DND-41 (cell line): Measurements from ENCODE around the gene BLVRB.

Experiments
- ATAC-seq: fragments of 200-7000 bp; cut with Tn5 transposase; 3 replicates; pipeline ENCODE4 v1.9.1; 2021; ENCODE audit warnings: low read depth; ENCODE audit not compliant: insufficient read depth
- DNase-seq: peaks from one replicate; pipeline ENCODE4 v3.0.0-alpha.2; 2020
- H2AFZ ChIP-seq: 2 replicates; pipeline ENCODE4 v1.6.0; 2012; ENCODE audit warnings: low read depth, low read length
- H3K27ac ChIP-seq: 2 replicates; pipeline ENCODE4 v1.5.1; 2012; ENCODE audit warnings: low read length, inconsistent platforms
- H3K27me3 ChIP-seq: fragments of 200-600 bp; sonication (generic); 2 replicates; pipeline ENCODE4 v1.6.0; 2012; ENCODE audit warnings: low read length, mild to moderate bottlenecking, inconsistent platforms; ENCODE audit not compliant: insufficient read depth, poor library complexity
- H3K36me3 ChIP-seq: 2 replicates; pipeline ENCODE4 v1.5.1; 2012; ENCODE audit warnings: low read length, inconsistent platforms; ENCODE audit not compliant: insufficient read depth
- H3K4me1 ChIP-seq: 2 replicates; pipeline ENCODE4 v1.5.1; 2012; ENCODE audit warnings: mild to moderate bottlenecking, low read length; ENCODE audit not compliant: insufficient read depth
- H3K4me2 ChIP-seq: 2 replicates; pipeline ENCODE4 v1.6.0; 2012; ENCODE audit warnings: mild to moderate bottlenecking, moderate library complexity, low read length, inconsistent platforms; ENCODE audit not compliant: insufficient read depth
- H3K4me3 ChIP-seq, 2 experiments: fragments of 200-600 bp in 1 of 2; shearing (Covaris generic) in 1 of 2; 2 replicates each; pipeline ENCODE4 v1.5.1; 2012 to 2016; ENCODE audit warnings: inconsistent platforms in 2 of 2, low read length in 2 of 2, mild to moderate bottlenecking in 2 of 2, low read depth in 1 of 2, moderate library complexity in 1 of 2
- H3K79me2 ChIP-seq: 2 replicates; pipeline ENCODE4 v1.6.0; 2012; ENCODE audit warnings: low read length, inconsistent platforms; ENCODE audit not compliant: insufficient read depth
- H3K9ac ChIP-seq: 2 replicates; pipeline ENCODE4 v1.6.0; 2012; ENCODE audit warnings: low read depth, mild to moderate bottlenecking, inconsistent platforms, low read length, moderate library complexity
- H3K9me3 ChIP-seq: 2 replicates; pipeline ENCODE4 v1.5.1; 2012; ENCODE audit warnings: low read length, moderate library complexity, mild to moderate bottlenecking, inconsistent platforms; ENCODE audit not compliant: insufficient read depth, severe bottlenecking
- H4K20me1 ChIP-seq: 2 replicates; pipeline ENCODE4 v1.6.0; 2012; ENCODE audit warnings: low read length; ENCODE audit not compliant: insufficient read depth
- EZH2 ChIP-seq: IDR thresholded peaks from 3 replicates; pipeline ENCODE4 v1.6.1; 2012; ENCODE audit warnings: borderline replicate concordance, low read depth, mild to moderate bottlenecking, moderate library complexity, low read length, inconsistent platforms; ENCODE audit not compliant: severe bottlenecking
- TF ChIP-seq, protein P1 (sequence below): IDR thresholded peaks from 2 replicates; pipeline ENCODE4 v1.5.1; 2012; ENCODE audit warnings: borderline replicate concordance, low read length, moderate library complexity, mild to moderate bottlenecking; ENCODE audit not compliant: poor library complexity, severe bottlenecking; ENCODE audit errors: extremely low read depth

The BLVRB gene

DNA sequence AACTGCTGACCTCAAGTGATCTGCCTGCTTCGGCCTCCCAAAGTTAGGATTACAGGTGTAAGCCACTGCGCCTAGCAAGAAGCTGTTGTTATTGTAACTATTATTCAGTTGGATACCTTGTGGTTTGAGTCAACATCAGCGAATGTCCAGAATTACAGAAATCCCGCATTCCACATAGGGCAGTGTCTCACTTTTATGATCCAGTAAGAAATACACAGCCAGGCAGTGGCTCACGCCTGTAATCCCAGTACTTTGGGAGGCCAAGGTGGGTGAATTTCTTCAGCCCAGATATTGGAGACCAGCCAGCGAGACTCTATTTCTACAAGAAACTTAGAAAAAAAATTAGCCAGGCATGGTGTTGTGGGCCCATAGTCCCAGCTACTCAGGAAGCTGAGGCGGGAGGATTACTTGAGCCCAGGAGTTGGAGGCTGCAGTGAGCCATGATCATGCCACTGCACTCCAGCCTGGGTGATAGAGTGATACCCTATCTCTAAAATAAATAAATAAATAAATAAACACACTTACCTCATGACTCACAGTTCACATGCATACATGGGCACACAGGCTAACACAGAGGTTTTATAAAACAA lies 45.1 kb upstream of the BLVRB start:
- TF ChIP-seq EZH2: no peak
- TF ChIP-seq, protein P1, sequence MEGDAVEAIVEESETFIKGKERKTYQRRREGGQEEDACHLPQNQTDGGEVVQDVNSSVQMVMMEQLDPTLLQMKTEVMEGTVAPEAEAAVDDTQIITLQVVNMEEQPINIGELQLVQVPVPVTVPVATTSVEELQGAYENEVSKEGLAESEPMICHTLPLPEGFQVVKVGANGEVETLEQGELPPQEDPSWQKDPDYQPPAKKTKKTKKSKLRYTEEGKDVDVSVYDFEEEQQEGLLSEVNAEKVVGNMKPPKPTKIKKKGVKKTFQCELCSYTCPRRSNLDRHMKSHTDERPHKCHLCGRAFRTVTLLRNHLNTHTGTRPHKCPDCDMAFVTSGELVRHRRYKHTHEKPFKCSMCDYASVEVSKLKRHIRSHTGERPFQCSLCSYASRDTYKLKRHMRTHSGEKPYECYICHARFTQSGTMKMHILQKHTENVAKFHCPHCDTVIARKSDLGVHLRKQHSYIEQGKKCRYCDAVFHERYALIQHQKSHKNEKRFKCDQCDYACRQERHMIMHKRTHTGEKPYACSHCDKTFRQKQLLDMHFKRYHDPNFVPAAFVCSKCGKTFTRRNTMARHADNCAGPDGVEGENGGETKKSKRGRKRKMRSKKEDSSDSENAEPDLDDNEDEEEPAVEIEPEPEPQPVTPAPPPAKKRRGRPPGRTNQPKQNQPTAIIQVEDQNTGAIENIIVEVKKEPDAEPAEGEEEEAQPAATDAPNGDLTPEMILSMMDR: no peak
- no peak overlapping the region for H3K27ac ChIP-seq
- H3K79me2 ChIP-seq: no peaks in the 10 kb centered on the region
- DNase-seq: no peak
- H3K9ac ChIP-seq: no peak overlapping the region
- ATAC-seq: no peak
- no peaks in the 10 kb centered on the region for H3K36me3 ChIP-seq
- H4K20me1 ChIP-seq: no peaks in the 10 kb centered on the region
- H3K9me3 ChIP-seq: no peaks in the 10 kb centered on the region
- H3K4me1 ChIP-seq: no peaks in the 10 kb centered on the region
- H3K4me3 ChIP-seq: no peak overlapping the region
- no peak overlapping the region for H2AFZ ChIP-seq
- no peak overlapping the region for H3K4me2 ChIP-seq
- H3K27me3 ChIP-seq: no peaks in the 10 kb centered on the region

DNA sequence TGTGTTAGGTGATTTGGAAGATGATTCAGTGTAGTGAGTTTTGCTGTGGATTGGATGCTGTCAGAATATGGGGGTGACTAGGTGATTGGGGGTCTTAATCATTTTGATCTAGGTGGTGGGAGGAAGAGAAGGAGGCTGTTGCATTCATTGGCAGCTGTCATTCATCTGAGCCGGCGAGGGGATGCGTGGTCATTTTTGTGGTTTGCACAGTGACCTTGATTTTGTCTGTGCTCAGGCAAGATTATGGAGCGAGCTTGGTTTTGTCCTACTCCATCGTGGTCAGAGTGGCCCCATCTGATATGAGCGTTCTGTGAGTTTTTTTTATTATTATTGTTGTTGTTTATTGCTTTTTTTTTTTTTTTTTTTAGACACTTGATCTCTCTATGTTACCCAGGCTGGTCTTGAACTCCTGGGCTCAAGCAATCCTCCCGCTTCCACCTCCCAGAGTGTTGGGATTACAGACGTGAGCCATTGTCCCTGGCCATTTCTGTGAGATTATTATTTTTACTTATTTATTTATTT lies 43.3 kb upstream of the BLVRB start:
- Histone ChIP-seq H3K9me3 (no peaks in the 10 kb centered on the region), H3K4me3 (no peak overlapping the region), H3K27ac (no peak overlapping the region), H3K79me2 (no peaks in the 10 kb centered on the region), H3K9ac (no peak overlapping the region), H2AFZ (no peak overlapping the region), H4K20me1 (no peaks in the 10 kb centered on the region), H3K36me3 (no peaks in the 10 kb centered on the region), H3K27me3 (no peaks in the 10 kb centered on the region), H3K4me1 (no peaks in the 10 kb centered on the region), H3K4me2 (no peak overlapping the region)
- TF ChIP-seq EZH2: no peak
- TF ChIP-seq, protein P1: no peak
- ATAC-seq (no peak), DNase-seq (no peak)

DNA sequence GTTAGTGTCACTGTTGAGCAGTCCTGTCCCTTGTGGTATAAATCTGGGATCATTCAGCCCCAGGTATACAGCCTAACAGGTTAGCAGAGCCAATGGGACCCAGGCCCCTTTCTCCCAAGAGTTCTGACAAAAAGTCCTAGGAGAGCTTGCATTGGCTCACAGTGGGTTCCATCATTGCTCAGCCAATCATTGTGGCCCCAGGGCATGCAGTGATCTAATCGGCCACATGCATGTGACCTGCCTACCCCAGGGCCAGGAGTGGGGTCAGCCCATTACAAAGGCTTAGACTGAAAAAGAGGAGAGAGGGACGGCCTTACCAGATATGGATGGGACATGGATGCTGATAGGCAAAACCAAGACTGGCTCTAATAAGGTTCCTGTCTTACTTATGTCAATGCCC lies 42.3 kb upstream of the BLVRB start:
- DNase-seq (no peak), ATAC-seq (no peak)
- Histone ChIP-seq H3K9me3 (no peaks in the 10 kb centered on the region), H3K4me1 (no peaks in the 10 kb centered on the region), H3K36me3 (no peaks in the 10 kb centered on the region), H3K9ac (no peak overlapping the region), H3K4me3 (no peak overlapping the region), H4K20me1 (no peaks in the 10 kb centered on the region), H3K79me2 (no peaks in the 10 kb centered on the region), H3K27ac (no peak overlapping the region), H2AFZ (no peak overlapping the region), H3K4me2 (no peak overlapping the region), H3K27me3 (no peaks in the 10 kb centered on the region)
- TF ChIP-seq EZH2: no peak
- TF ChIP-seq, protein P1: no peak
